ENCODE measurements around the gene SLC30A7.

- TF ChIP-seq, protein P1, sequence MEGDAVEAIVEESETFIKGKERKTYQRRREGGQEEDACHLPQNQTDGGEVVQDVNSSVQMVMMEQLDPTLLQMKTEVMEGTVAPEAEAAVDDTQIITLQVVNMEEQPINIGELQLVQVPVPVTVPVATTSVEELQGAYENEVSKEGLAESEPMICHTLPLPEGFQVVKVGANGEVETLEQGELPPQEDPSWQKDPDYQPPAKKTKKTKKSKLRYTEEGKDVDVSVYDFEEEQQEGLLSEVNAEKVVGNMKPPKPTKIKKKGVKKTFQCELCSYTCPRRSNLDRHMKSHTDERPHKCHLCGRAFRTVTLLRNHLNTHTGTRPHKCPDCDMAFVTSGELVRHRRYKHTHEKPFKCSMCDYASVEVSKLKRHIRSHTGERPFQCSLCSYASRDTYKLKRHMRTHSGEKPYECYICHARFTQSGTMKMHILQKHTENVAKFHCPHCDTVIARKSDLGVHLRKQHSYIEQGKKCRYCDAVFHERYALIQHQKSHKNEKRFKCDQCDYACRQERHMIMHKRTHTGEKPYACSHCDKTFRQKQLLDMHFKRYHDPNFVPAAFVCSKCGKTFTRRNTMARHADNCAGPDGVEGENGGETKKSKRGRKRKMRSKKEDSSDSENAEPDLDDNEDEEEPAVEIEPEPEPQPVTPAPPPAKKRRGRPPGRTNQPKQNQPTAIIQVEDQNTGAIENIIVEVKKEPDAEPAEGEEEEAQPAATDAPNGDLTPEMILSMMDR (IDR thresholded peaks at IDR 0.05) = no peak
- TF ChIP-seq POLR2A (IDR thresholded peaks at IDR 0.05) = no peak
Measured at GRCh38 chr1:100941098-100941527, 45.2 kb downstream of the SLC30A7 start.

All from lower leg skin (tissue), 3 donors.